ENCODE results near the gene CDH24.

The CDH24 gene

DNA sequence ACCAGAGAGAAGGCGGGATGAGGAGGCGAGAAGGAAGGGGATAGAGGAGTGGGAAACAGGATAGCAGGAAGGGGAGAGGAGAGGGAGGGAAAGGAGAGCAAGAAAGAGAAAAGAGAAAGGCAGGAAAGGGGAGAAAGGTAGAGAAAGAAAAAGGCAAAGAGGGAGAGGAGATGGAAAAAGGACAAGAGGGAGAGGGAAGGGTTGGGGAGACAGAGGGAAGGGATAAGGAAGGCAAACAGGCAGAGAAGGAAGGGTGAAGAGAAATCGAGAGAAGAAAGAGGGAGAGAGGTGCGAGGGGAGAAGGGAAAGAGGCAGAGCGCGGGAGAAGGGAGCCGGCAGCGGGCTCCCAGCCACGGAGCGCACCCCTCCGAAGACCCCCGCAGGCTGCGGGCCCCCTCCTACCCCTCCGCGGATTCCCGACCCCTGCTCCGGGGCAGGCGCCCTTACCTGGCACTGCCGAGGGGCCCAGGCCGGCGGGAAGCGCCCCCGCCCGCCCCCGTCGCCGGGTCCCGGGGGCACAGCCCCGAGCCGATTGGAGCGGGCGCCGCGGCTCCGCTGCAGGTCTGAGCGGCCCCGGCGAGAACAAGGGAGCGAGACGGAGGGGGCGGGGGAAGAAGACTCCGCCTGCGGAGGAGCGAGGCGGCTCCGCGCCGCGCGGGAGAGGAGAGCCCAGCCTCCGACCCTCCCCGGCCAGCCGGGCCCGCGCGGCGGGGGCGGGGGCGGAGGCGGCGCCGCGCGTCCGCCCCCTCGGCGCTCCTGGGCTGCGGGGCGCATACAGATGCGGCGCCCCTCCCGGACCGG is at the start of gene CDH24:
Gene CDH24 (minus strand): TSS at position 565 of the 801 bp plus-strand sequence. CDS start 1,787 bp downstream, outside the sequence.
- DNase-seq (ENCODE audit: low read depth): peak; percentile 56

DNA sequence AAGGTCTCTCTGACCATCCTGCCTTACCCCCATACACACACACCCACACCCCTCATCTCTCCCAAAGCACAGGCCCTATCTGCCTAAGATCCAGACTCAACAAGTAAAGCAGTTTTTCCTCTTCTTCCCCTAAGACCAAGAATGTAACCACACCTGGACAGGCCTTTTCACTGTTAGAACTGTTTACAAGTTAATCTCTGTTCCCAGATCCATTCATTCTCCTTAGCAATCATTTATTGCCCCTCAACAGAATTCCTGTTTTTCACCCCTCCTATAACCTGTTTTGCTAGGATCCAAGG is 49.4 kb upstream of the CDH24 start:
- DNase-seq (ENCODE audit: low read depth): no peak

GRCh38 chr14:23105348-23105824 is 48.1 kb upstream of the CDH24 start:
- no peak for DNase-seq (ENCODE audit: low read depth)

- DNase-seq (ENCODE audit: low read depth): no peak
Measured at GRCh38 chr14:23104591-23105347, 47.4 kb upstream of the CDH24 start, which contains the start of gene CIROP. CIROP (minus strand) TSS chr14:23104989; CDS start chr14:23104920, 69 bp downstream.

GRCh38 chr14:23104070-23104590 is 46.8 kb upstream of the CDH24 start:
- no peak for DNase-seq (ENCODE audit: low read depth)

DNA sequence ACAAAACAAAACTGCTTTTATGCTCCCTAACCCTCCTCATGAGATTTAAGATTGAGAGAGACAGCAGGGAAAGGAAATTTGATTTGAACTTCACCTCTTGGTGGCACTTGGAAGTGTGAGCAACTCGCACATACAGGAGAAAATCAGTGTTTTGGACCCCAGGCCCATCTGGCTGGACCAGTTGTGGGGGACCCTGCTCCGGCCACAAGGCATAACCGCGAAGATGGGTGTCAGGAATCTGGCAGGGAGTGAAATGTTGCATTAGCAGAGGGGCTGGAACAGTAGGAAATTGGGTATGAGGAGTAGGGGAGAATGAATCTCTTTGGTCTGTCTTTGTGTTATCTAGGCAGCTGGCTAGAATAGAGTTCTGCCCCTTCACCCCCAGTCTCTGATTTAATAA is 46.3 kb upstream of the CDH24 start:
- DNase-seq (ENCODE audit: low read depth): no peak

GRCh38 chr14:23102801-23103200 is 45.5 kb upstream of the CDH24 start:
- DNase-seq (ENCODE audit: low read depth): no peak

DNA sequence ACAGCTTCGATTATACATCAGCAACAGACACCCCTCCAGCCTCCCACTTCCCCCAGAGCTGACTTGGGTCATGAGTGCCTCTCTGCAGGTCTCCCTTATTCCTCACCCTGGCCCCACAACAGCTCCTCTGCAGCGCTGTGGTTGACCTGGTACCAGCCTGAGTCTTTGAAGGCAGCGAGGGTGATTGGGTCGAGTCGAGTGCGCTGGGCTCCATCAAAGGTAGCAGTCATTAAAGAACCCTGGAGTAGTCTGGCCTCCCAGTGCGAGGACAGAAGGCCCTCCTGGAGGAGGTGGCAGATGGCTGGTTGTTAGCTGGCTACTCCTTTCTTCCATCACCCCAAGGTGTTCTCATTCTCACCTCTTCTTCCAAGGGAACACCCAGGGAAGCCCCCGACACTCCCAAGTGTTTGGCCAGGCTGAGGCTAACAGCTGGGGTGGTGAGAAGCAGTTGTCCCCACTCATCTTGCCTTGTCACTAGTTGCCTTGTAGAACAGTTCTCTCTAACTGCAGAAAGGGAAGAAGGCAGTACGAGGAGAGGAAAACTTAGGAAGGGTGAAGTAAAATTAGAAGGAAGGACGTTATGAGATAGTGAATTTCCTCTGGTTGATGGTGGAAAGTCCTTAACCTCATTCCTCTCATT is 44.8 kb upstream of the CDH24 start:
- no peak for DNase-seq (ENCODE audit: low read depth)

DNA sequence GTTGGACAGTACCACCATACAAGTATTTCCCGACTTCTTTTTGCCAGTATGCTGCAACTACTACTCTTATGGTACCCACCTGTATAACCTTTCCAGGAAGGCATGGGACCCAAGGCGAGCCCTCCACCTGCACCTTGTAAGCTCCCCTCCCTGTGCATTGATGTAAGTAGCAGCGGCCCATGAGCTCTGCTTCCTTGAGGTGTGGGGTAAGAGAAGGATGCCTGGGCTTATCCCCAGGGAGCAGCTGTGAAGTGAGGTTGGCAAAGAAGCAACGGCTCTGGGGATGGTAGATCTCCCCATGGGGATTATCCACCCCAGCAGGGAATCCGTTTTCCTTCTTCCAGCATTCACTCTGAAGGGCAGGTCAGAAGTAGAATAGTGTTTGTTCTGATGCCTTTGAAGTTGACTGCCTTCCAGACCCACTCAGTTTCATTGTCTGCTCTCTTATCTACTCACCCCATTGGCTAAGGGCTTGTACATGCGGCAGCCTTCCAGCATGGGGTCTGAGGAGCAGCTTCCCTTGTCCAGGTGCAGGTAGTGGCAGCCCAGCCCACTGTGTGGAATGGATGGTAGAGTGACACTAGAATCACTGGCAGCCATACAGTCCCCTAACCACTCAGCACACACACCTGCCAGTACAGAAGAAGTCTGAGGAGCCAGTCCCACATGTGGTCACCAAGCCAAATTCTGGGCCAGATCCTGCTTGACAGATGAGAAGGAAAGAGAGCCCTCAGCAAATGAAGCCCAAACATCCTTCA is 44.1 kb upstream of the CDH24 start:
- DNase-seq (ENCODE audit: low read depth): no peak

- no peak for DNase-seq (ENCODE audit: low read depth)
Measured at GRCh38 chr14:23099212-23099861, 42.0 kb upstream of the CDH24 start.

DNA sequence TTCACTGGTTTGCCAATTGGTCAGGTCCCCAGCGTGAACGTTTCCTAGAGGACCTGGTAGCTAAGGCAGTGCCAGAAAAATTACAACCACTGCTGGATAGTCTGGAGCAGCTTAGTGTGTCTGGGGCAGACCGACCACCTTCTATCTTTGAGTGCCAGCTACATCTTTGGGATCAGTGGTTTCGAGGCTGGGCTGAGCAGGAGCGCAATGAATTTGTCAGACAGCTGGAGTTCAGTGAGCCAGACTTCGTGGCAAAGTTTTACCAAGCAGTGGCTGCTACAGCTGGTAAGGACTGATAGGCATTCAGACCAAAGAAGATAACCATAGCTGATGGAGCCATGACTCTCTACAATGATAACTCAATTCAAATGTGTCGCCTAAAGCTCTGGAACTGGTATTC is 40.5 kb upstream of the CDH24 start:
- DNase-seq (ENCODE audit: low read depth): no peak

GRCh38 chr14:23095196-23096108 is 38.1 kb upstream of the CDH24 start, which contains the start of gene C14orf119:
C14orf119 (plus strand) TSS chr14:23095505; CDS start chr14:23097659, 2,154 bp downstream.
- DNase-seq (ENCODE audit: low read depth): peak; percentile 99

DNA sequence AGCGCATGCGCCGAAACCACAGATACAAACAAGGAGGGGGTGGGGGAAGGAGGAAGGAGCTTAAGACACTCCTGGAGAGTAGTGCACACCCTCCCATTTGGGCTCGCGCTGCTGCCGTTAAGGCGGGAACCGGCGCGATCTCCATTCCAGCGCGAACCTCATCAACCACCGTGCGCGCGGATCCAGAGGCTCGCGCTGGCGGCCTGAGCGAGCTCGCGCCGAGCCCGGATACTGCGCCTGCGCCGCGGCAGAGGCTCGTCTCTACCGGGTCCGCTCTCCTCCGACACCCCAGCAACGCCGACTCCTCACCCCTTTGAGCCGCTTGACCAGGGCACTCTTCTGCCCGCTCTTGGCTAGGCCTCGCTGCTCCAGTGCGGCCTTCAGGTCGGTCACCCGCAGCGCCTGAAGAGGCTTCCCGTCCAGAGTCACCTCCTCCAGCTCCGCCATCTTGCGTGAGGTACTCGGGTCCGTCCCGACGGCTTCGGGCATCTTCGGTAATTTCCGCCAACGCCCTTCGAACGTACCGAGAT is 37.4 kb upstream of the CDH24 start, which contains the start of gene ACIN1:
Gene ACIN1 (minus strand): TSS at position 471 of the 530 bp plus-strand sequence. CDS start 24 bp downstream, at position 447.
- peak; percentile 57 for DNase-seq (ENCODE audit: low read depth)

GRCh38 chr14:23093991-23094665 is 36.8 kb upstream of the CDH24 start:
- DNase-seq (ENCODE audit: low read depth): no peak

- no peak for DNase-seq (ENCODE audit: low read depth)
Measured at GRCh38 chr14:23093526-23093925, 36.2 kb upstream of the CDH24 start.

DNA sequence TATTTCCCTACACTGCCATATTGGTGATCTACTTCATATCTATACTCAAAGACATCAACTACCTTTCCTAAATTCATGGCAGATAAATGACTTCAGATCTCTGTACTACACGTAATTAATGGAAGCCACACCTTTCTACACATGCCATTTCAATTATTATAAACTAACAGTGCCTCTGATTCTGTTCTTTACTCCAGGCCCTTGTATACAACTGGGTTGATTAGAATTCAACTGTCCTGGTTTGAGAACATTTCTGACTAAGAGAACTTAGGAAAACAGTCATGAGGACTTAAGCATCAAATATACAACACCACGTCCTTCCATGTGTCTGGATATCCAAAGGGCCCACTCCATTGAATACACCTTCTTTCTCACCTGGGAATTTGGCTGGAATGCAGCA is 35.8 kb upstream of the CDH24 start:
- no peak for DNase-seq (ENCODE audit: low read depth)

GRCh38 chr14:23091294-23092225 is 34.2 kb upstream of the CDH24 start:
- DNase-seq (ENCODE audit: low read depth): no peak

DNA sequence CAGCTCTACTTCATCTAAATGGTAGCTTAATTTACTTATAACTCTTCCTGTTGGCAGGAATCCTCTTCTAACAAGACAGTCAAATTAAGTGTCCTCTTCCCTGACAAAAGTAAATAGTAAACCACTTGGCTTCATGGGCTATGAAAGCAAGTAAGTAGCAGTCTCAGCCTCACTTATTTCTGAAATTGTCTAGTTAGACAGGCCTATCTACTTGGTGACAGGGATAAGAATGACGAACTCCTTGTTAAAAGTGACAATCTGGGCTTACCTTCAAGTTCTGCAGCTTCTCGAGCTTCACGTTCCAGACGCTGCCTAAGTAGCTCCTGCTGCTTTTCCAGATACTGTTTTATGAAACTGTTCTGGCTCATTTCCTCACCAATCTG is 32.9 kb upstream of the CDH24 start:
- no peak for DNase-seq (ENCODE audit: low read depth)
